ENCODE measurements around the gene PCDH10. TPM values are rescaled to one million over a fixed set of nuclear protein-coding genes. Genes with fewer than 3 reads are reported as not detected.
A peak's percentile ranks its signal among the peaks of the same experiment; 100 is the strongest.

Gene PCDH10
- total and polyA plus RNA-seq, 2 of the 8 experiments (the other 6 are each of a cell fraction or from before 2014, with no cell fraction given), result 2.2 to 10.0 TPM

DNA sequence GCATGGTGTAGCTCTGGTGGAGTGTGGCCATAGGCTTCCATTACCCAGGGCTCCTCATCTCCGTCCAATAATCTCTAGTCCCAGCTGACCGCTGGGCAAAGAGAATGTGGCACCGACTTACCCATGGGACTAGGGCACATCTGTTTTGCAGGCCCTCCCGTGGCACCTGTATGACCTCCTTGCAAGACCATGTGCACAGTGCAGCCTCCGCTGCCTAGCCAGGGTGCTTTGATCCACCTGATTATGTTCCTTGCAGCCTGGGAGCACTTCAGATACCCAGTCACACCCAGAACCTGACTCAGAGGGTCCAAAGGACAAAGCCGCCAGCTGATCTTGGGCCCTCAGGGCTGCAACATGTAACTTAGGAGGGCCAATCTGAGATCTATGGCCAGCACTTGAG lies 84.8 kb downstream of the PCDH10 start:
- Histone ChIP-seq H3K14ac (ENCODE audit: insufficient read length) (no peak overlapping the region), H2AFZ (ENCODE audit: low read length) (no peak overlapping the region), H3K27ac (ENCODE audit: low read depth, low read length) (no peak overlapping the region), H3K9ac (replicated peaks in 1 of 4; ENCODE audit: extremely low read depth in 1 of 4, low read depth in 3 of 4, low read length in 3 of 4) (no peak overlapping the region), H4K5ac (ENCODE audit: insufficient read length, low read depth, low read length) (no peak overlapping the region), H3K9me3 (ENCODE audit: insufficient read depth in 2 of 2, low read depth in 1 of 2, low read length in 1 of 2) (no peaks in the 10 kb centered on the region), H2BK15ac (ENCODE audit: low read length) (no peak overlapping the region), H3K23ac (ENCODE audit: insufficient read length) (no peak overlapping the region), H3K79me2 (ENCODE audit: control insufficient read depth in 1 of 2, insufficient read depth in 2 of 2, low read length in 2 of 2) (no peaks in the 10 kb centered on the region), H3K4me2 (ENCODE audit: insufficient read depth in 1 of 2, low read depth in 2 of 2, low read length in 2 of 2) (no peak overlapping the region), H3K56ac (replicated peaks; ENCODE audit: insufficient read length, low read depth, low read length) (no peak overlapping the region), H3K4me3 (ENCODE audit: extremely low read depth in 1 of 4, insufficient read depth in 2 of 4, low read depth in 3 of 4, low read length in 4 of 4) (no peak overlapping the region), H2BK20ac (ENCODE audit: low read length) (no peak overlapping the region), H2BK120ac (replicated peaks; ENCODE audit: low read depth, low read length) (no peak overlapping the region), H4K91ac (replicated peaks; ENCODE audit: insufficient read length, low read length) (no peak overlapping the region), H4K20me1 (replicated peaks in 1 of 2; ENCODE audit: control insufficient read depth in 1 of 2, insufficient read depth in 2 of 2, low read length in 2 of 2) (no peaks in the 10 kb centered on the region), H3K4ac (replicated peaks; ENCODE audit: insufficient read length, low read depth, low read length) (no peak overlapping the region), H4K8ac (ENCODE audit: extremely low read depth, insufficient read depth, low read length) (peak overlapping the region; percentile 65), H3K79me1 (ENCODE audit: low read depth, low read length) (no peaks in the 10 kb centered on the region), H3K4me1 (replicated peaks in 1 of 4; ENCODE audit: control insufficient read depth in 3 of 4, insufficient read depth in 4 of 4, low read length in 3 of 4) (no peaks in the 10 kb centered on the region), H2AK5ac (ENCODE audit: low read depth, low read length) (no peak overlapping the region), H3K27me3 (replicated peaks in 1 of 4; ENCODE audit: control insufficient read depth in 3 of 4, extremely low read depth in 1 of 4, insufficient read depth in 3 of 4, low read length in 3 of 4) (no peaks in the 10 kb centered on the region), H3K23me2 (ENCODE audit: low read depth, low read length) (no peaks in the 10 kb centered on the region), H3K18ac (ENCODE audit: extremely low read depth, low read length) (no peak overlapping the region), H3K36me3 (ENCODE audit: control insufficient read depth in 2 of 4, insufficient read depth in 4 of 4, low read length in 3 of 4) (no peaks in the 10 kb centered on the region), H2BK5ac (ENCODE audit: low read depth, low read length) (no peak overlapping the region), H2BK12ac (ENCODE audit: low read depth, low read length) (no peak overlapping the region)
- ChIA-PET POLR2A (ENCODE audit: partially characterized antibody) (no interaction called here), CTCF (ENCODE audit: partially characterized antibody) (no interaction called here)
- no peak for FAIRE-seq
- DNase-seq (ENCODE audit: low read depth in 1 of 2, low spot score in 2 of 2), result no peak
- WGBS, 2 experiments (ENCODE audit: extremely low coverage in 1 of 2, insufficient coverage in 1 of 2, insufficient read length in 1 of 2, insufficient replicate concordance in 2 of 2, low coverage in 1 of 2, low lambda C conversion rate in 2 of 2, missing lambda C conversion rate in 1 of 2), result 95% methylated on average over 6 of the region's 6 CpGs; no CpG with 5 or more reads in 1 of the 2 experiments
- TF ChIP-seq CTBP2 (IDR thresholded peaks at IDR 0.05; ENCODE audit: borderline replicate concordance, insufficient read depth, insufficient read length, low read length), result no peak
- TF ChIP-seq POU5F1 (IDR thresholded peaks at IDR 0.05; ENCODE audit: low read depth, low read length), result no peak
- no peak for TF ChIP-seq ASH2L (IDR thresholded peaks at IDR 0.05; ENCODE audit: low read length)
- no peak for TF ChIP-seq ATF3 (IDR thresholded peaks at IDR 0.05; ENCODE audit: insufficient read depth, low read depth, low read length)
- no peak for TF ChIP-seq JUN (IDR thresholded peaks at IDR 0.05; ENCODE audit: low read depth, low read length)
- TF ChIP-seq TAF1 (IDR thresholded peaks at IDR 0.05; ENCODE audit: low read depth, low read length), result no peak
- no peak for TF ChIP-seq SIN3A (conservative IDR thresholded peaks at IDR 0.05 in 1 of 2, IDR thresholded peaks at IDR 0.05 in 1 of 2; ENCODE audit: low read depth in 1 of 2, low read length in 2 of 2)
- no peak for TF ChIP-seq CHD1 (IDR thresholded peaks at IDR 0.05; ENCODE audit: low read depth, low read length)

Measured in H1 (cell line).